ENCODE results near the gene LVRN. TPM values are rescaled to one million over a fixed set of nuclear protein-coding genes. Genes with fewer than 3 reads are reported as not detected.

Gene LVRN
- total and polyA plus RNA-seq, 3 experiments from 2014 or later = 0.18 TPM; not detected in 2

- H3K9me3 Mint-ChIP-seq = no peaks in the 10 kb centered on the region
- H3K4me3 Mint-ChIP-seq = no peak overlapping the region
- Histone ChIP-seq H3K4me3 (ENCODE audit: low read length) (no peak overlapping the region), H3K36me3 (ENCODE audit: insufficient read depth, low read length) (no peaks in the 10 kb centered on the region), H3K4me1 (ENCODE audit: insufficient read depth, low read length) (no peaks in the 10 kb centered on the region), H3K27ac (ENCODE audit: low read depth, low read length) (no peak overlapping the region), H3K27me3 (ENCODE audit: insufficient read depth, low read length, poor library complexity, severe bottlenecking) (no peaks in the 10 kb centered on the region), H3K9me3 (ENCODE audit: low read length) (no peaks in the 10 kb centered on the region)
- peaks cover 3 to 5% of the 10 kb centered on the region in 2 donors for H3K27me3 Mint-ChIP-seq
- CTCF ChIA-PET = no interaction called here
- POLR2A ChIA-PET = no interaction called here
- no peaks in the 10 kb centered on the region for H3K36me3 Mint-ChIP-seq
- peak overlapping the region in 1 of 8 donors; percentile 58 for H3K27ac Mint-ChIP-seq
- DNase-seq = no peak
- no peaks in the 10 kb centered on the region for H3K4me1 Mint-ChIP-seq
Measured at GRCh38 chr5:115988002-115988401, 25.7 kb downstream of the LVRN start.

GRCh38 chr5:115992848-115993350 lies 30.6 kb downstream of the LVRN start:
- no peak overlapping the region for H3K27ac ChIP-seq (ENCODE audit: low read depth, low read length)
- no peak for DNase-seq
- peaks cover 0 to 1% (median 0%) of the 10 kb centered on the region in 5 donors for H3K9me3 Mint-ChIP-seq
- H3K36me3 Mint-ChIP-seq = no peaks in the 10 kb centered on the region
- no peaks in the 10 kb centered on the region for H3K36me3 ChIP-seq (ENCODE audit: insufficient read depth, low read length)
- H3K4me1 Mint-ChIP-seq = no peaks in the 10 kb centered on the region
- no peak overlapping the region for H3K4me3 ChIP-seq (ENCODE audit: low read length)
- H3K27me3 Mint-ChIP-seq = peaks cover 5 to 21% of the 10 kb centered on the region in 2 donors
- CTCF ChIA-PET = no interaction called here
- H3K9me3 ChIP-seq (ENCODE audit: low read length) = no peaks in the 10 kb centered on the region
- no peaks in the 10 kb centered on the region for H3K27me3 ChIP-seq (ENCODE audit: insufficient read depth, low read length, poor library complexity, severe bottlenecking)
- no peak overlapping the region for H3K27ac Mint-ChIP-seq
- POLR2A ChIA-PET = no interaction called here
- H3K4me1 ChIP-seq (ENCODE audit: insufficient read depth, low read length) = no peaks in the 10 kb centered on the region
- H3K4me3 Mint-ChIP-seq = no peak overlapping the region

- Histone ChIP-seq H3K27ac (ENCODE audit: low read depth, low read length) (no peak overlapping the region), H3K27me3 (ENCODE audit: insufficient read depth, low read length, poor library complexity, severe bottlenecking) (no peaks in the 10 kb centered on the region), H3K9me3 (ENCODE audit: low read length) (no peaks in the 10 kb centered on the region), H3K4me3 (ENCODE audit: low read length) (no peak overlapping the region), H3K4me1 (ENCODE audit: insufficient read depth, low read length) (no peaks in the 10 kb centered on the region), H3K36me3 (ENCODE audit: insufficient read depth, low read length) (no peaks in the 10 kb centered on the region)
- Mint-ChIP-seq H3K27ac (no peak overlapping the region), H3K27me3 (peaks cover 5 to 23% of the 10 kb centered on the region in 2 donors), H3K36me3 (no peaks in the 10 kb centered on the region), H3K9me3 (peaks cover 0 to 1% (median 0%) of the 10 kb centered on the region in 5 donors), H3K4me3 (no peak overlapping the region), H3K4me1 (no peaks in the 10 kb centered on the region)
- ChIA-PET CTCF (interaction anchor here (2.1 kb wide), 1 partner anchor 10 kb away, joined by 5 read pairs; no protein-coding TSS in a partner anchor), POLR2A (no interaction called here)
- DNase-seq = no peak
Measured at GRCh38 chr5:115995351-115995750, 33.1 kb downstream of the LVRN start.

GRCh38 chr5:116002116-116002906 lies 40.0 kb downstream of the LVRN start:
- CTCF ChIA-PET = no interaction called here
- H3K4me1 Mint-ChIP-seq = no peaks in the 10 kb centered on the region

GRCh38 chr5:116004248-116004647 lies 42.0 kb downstream of the LVRN start:
- no peaks in the 10 kb centered on the region for H3K36me3 Mint-ChIP-seq
- no peak for DNase-seq
- no peak overlapping the region for H3K4me3 Mint-ChIP-seq
- H3K27me3 Mint-ChIP-seq = peaks cover 0 to 8% of the 10 kb centered on the region in 2 donors
- no peak overlapping the region for H3K27ac Mint-ChIP-seq
- no peaks in the 10 kb centered on the region for H3K27me3 ChIP-seq (ENCODE audit: insufficient read depth, low read length, poor library complexity, severe bottlenecking)
- CTCF ChIA-PET = no interaction called here
- H3K4me1 ChIP-seq (ENCODE audit: insufficient read depth, low read length) = no peaks in the 10 kb centered on the region
- no peak overlapping the region for H3K27ac ChIP-seq (ENCODE audit: low read depth, low read length)
- H3K4me1 Mint-ChIP-seq = no peaks in the 10 kb centered on the region
- no peaks in the 10 kb centered on the region for H3K9me3 Mint-ChIP-seq
- no peaks in the 10 kb centered on the region for H3K9me3 ChIP-seq (ENCODE audit: low read length)
- POLR2A ChIA-PET = no interaction called here
- no peak overlapping the region for H3K4me3 ChIP-seq (ENCODE audit: low read length)
- no peaks in the 10 kb centered on the region for H3K36me3 ChIP-seq (ENCODE audit: insufficient read depth, low read length)

More at GRCh38 chr5:116002116-116002906, 40.0 kb downstream of the LVRN start:
- DNase-seq = no peak
- Histone ChIP-seq H3K27ac (ENCODE audit: low read depth, low read length) (no peak overlapping the region), H3K27me3 (ENCODE audit: insufficient read depth, low read length, poor library complexity, severe bottlenecking) (no peaks in the 10 kb centered on the region), H3K9me3 (ENCODE audit: low read length) (no peaks in the 10 kb centered on the region), H3K36me3 (ENCODE audit: insufficient read depth, low read length) (no peaks in the 10 kb centered on the region), H3K4me3 (ENCODE audit: low read length) (no peak overlapping the region), H3K4me1 (ENCODE audit: insufficient read depth, low read length) (no peaks in the 10 kb centered on the region)
- no peaks in the 10 kb centered on the region for H3K36me3 Mint-ChIP-seq
- peaks cover 0 to 14% of the 10 kb centered on the region in 2 donors for H3K27me3 Mint-ChIP-seq
- no peak overlapping the region for H3K27ac Mint-ChIP-seq
- POLR2A ChIA-PET = no interaction called here
- H3K4me3 Mint-ChIP-seq = no peak overlapping the region
- H3K9me3 Mint-ChIP-seq = no peaks in the 10 kb centered on the region

- CTCF ChIA-PET = no interaction called here
- DNase-seq = no peak
- H3K36me3 ChIP-seq (ENCODE audit: insufficient read depth, low read length) = no peaks in the 10 kb centered on the region
- H3K4me3 ChIP-seq (ENCODE audit: low read length) = no peak overlapping the region
- Mint-ChIP-seq H3K36me3 (no peaks in the 10 kb centered on the region), H3K4me3 (no peak overlapping the region), H3K27ac (no peak overlapping the region), H3K9me3 (no peaks in the 10 kb centered on the region), H3K27me3 (peaks cover 0 to 13% of the 10 kb centered on the region in 2 donors), H3K4me1 (no peaks in the 10 kb centered on the region)
- H3K4me1 ChIP-seq (ENCODE audit: insufficient read depth, low read length) = no peaks in the 10 kb centered on the region
- H3K27ac ChIP-seq (ENCODE audit: low read depth, low read length) = no peak overlapping the region
- no peaks in the 10 kb centered on the region for H3K27me3 ChIP-seq (ENCODE audit: insufficient read depth, low read length, poor library complexity, severe bottlenecking)
- no peaks in the 10 kb centered on the region for H3K9me3 ChIP-seq (ENCODE audit: low read length)
- POLR2A ChIA-PET = no interaction called here
Measured at GRCh38 chr5:116009806-116010205, 47.5 kb downstream of the LVRN start.

- Histone ChIP-seq H3K9me3 (ENCODE audit: low read length) (no peaks in the 10 kb centered on the region), H3K4me3 (ENCODE audit: low read length) (no peak overlapping the region), H3K36me3 (ENCODE audit: insufficient read depth, low read length) (no peaks in the 10 kb centered on the region), H3K27ac (ENCODE audit: low read depth, low read length) (no peak overlapping the region), H3K27me3 (ENCODE audit: insufficient read depth, low read length, poor library complexity, severe bottlenecking) (no peaks in the 10 kb centered on the region), H3K4me1 (ENCODE audit: insufficient read depth, low read length) (no peaks in the 10 kb centered on the region)
- peaks cover 0 to 13% of the 10 kb centered on the region in 2 donors for H3K27me3 Mint-ChIP-seq
- H3K9me3 Mint-ChIP-seq = no peaks in the 10 kb centered on the region
- no peak for DNase-seq
- no peak overlapping the region for H3K4me3 Mint-ChIP-seq
- ChIA-PET POLR2A (no interaction called here), CTCF (no interaction called here)
- no peaks in the 10 kb centered on the region for H3K4me1 Mint-ChIP-seq
- H3K36me3 Mint-ChIP-seq = no peaks in the 10 kb centered on the region
- H3K27ac Mint-ChIP-seq = no peak overlapping the region
Measured at GRCh38 chr5:116011046-116011445, 48.8 kb downstream of the LVRN start.

- Mint-ChIP-seq H3K36me3 (no peaks in the 10 kb centered on the region), H3K4me3 (no peak overlapping the region), H3K27ac (no peak overlapping the region), H3K4me1 (no peaks in the 10 kb centered on the region), H3K27me3 (peaks cover 0 to 13% of the 10 kb centered on the region in 2 donors), H3K9me3 (no peaks in the 10 kb centered on the region)
- Histone ChIP-seq H3K4me3 (ENCODE audit: low read length) (no peak overlapping the region), H3K9me3 (ENCODE audit: low read length) (no peaks in the 10 kb centered on the region), H3K27me3 (ENCODE audit: insufficient read depth, low read length, poor library complexity, severe bottlenecking) (no peaks in the 10 kb centered on the region), H3K36me3 (ENCODE audit: insufficient read depth, low read length) (no peaks in the 10 kb centered on the region), H3K4me1 (ENCODE audit: insufficient read depth, low read length) (no peaks in the 10 kb centered on the region), H3K27ac (ENCODE audit: low read depth, low read length) (no peak overlapping the region)
- ChIA-PET CTCF (no interaction called here), POLR2A (no interaction called here)
- no peak for DNase-seq
Measured at GRCh38 chr5:116013207-116013785, 51.0 kb downstream of the LVRN start.

Data from CD8-positive, alpha-beta memory T cell (primary cell).